ENCODE measurements around the gene ZNF76.

- no peak for TF ChIP-seq EZH2 (IDR thresholded peaks at IDR 0.05; ENCODE audit: insufficient read depth, low read length)
- no peak for TF ChIP-seq CTCF (IDR thresholded peaks at IDR 0.05; ENCODE audit: insufficient read depth, low read depth, low read length)
Measured at GRCh38 chr6:35288834-35289233, 29.3 kb downstream of the ZNF76 start.
